Stimulated activated CD8-positive, alpha-beta memory T cell treated with anti-CD3 and anti-CD28 coated beads, Interleukin-15, amount 100 ng/mL, for 1 hour (primary cell): ENCODE data around the gene FOXD4L1.
"Not testable (repeated sequence)": the region's sequence is repeated elsewhere in the genome, so short reads cannot be mapped to it uniquely, and the experiment has no call there.

Source experiments
- DNase-seq: peaks from one replicate; pipeline ENCODE4 v3.0.0-alpha.2; 2020; ENCODE audit warnings: low read depth

Gene FOXD4L1

GRCh38 chr2:113498365-113498764 is at the start of gene FOXD4L1:
Gene FOXD4L1 (plus strand): TSS chr2:113498665. CDS start chr2:113499257, 592 bp downstream.
- DNase-seq, result not testable (repeated sequence)

GRCh38 chr2:113465770-113466169 is 32.7 kb upstream of the FOXD4L1 start:
- DNase-seq, result not testable (repeated sequence)

- DNase-seq, result not testable (repeated sequence)
These were observed 21.6 kb upstream of the FOXD4L1 start for GRCh38 chr2:113476688-113477368.

- not testable (repeated sequence) for DNase-seq
These were observed 1.9 kb upstream of the FOXD4L1 start for GRCh38 chr2:113496527-113496926.

GRCh38 chr2:113499019-113499885 is 787 bp downstream of the FOXD4L1 start:
- DNase-seq, result not testable (repeated sequence)

- DNase-seq, result not testable (repeated sequence)
These were observed 1.6 kb downstream of the FOXD4L1 start for GRCh38 chr2:113499886-113500722.

- not testable (repeated sequence) for DNase-seq
These were observed 2.2 kb downstream of the FOXD4L1 start for GRCh38 chr2:113500723-113501038.

- not testable (repeated sequence) for DNase-seq
These were observed 4.0 kb downstream of the FOXD4L1 start for GRCh38 chr2:113502216-113503093.

GRCh38 chr2:113503094-113504042 is 4.9 kb downstream of the FOXD4L1 start:
- DNase-seq, result not testable (repeated sequence)

GRCh38 chr2:113504081-113504480 is 5.6 kb downstream of the FOXD4L1 start:
- DNase-seq, result not testable (repeated sequence)

GRCh38 chr2:113507394-113508140 is 9.1 kb downstream of the FOXD4L1 start:
- not testable (repeated sequence) for DNase-seq

GRCh38 chr2:113508187-113508586 is 9.7 kb downstream of the FOXD4L1 start:
- DNase-seq, result not testable (repeated sequence)

- not testable (repeated sequence) for DNase-seq
These were observed 12.4 kb downstream of the FOXD4L1 start for GRCh38 chr2:113510913-113511312.

GRCh38 chr2:113511859-113512258 is 13.4 kb downstream of the FOXD4L1 start:
- DNase-seq, result not testable (repeated sequence)

- not testable (repeated sequence) for DNase-seq
These were observed 17.0 kb downstream of the FOXD4L1 start for GRCh38 chr2:113515457-113515856.

GRCh38 chr2:113515995-113516394 is 17.5 kb downstream of the FOXD4L1 start:
- DNase-seq, result not testable (repeated sequence)

- DNase-seq, result not testable (repeated sequence)
These were observed 18.6 kb downstream of the FOXD4L1 start for GRCh38 chr2:113517025-113517424.

GRCh38 chr2:113520837-113521236 is 22.4 kb downstream of the FOXD4L1 start:
- DNase-seq, result not testable (repeated sequence)

- not testable (repeated sequence) for DNase-seq
These were observed 23.0 kb downstream of the FOXD4L1 start for GRCh38 chr2:113521492-113521891.
